Endothelial cell of hepatic sinusoid (primary cell): ENCODE measurements around the gene RAB11FIP4.

Source experiments
- in situ Hi-C: cut with HindIII; loops from 2 replicates; pipeline ENCODE4 v1.10.0; 2017; ENCODE audit warnings: low sequenced_read_pairs

Gene RAB11FIP4

DNA sequence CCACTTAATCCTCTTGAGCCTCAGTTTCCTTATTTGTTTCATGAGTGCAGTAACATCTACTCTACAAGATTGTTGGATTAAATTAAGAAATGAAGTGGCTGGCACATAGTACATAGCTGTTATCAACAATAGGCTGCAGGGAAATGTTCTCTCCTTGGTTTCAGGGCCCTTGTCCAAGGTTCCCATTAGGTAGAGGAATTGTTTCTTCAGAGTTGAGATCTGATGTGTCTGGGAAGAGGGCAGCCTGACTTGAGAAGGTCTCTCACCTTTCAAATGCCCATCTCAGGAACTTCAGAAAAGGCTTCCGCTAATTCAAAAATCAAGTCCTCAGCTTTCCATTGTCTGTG lies 87.6 kb downstream of the RAB11FIP4 start:
- in situ Hi-C loops, result no loop called here

DNA sequence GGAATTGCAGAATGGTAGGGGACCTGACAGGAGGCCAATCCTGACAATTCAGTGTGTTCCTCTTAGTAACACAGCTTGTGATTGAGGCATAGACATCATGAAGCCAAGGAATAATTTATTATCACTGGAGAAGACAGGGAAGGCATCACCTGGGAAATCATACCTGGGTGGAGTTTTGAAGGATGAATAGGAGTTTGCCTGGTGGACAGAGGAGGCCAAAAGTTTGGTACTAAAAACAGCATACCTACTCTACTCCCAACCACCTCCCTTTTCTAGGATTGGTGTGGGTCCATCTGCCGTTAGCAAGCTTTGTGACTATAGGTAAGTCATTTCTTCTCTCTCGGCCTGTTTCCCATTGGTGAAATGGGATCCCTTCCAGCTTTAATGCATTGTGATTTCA lies 88.0 kb downstream of the RAB11FIP4 start:
- in situ Hi-C loops, result no loop called here

DNA sequence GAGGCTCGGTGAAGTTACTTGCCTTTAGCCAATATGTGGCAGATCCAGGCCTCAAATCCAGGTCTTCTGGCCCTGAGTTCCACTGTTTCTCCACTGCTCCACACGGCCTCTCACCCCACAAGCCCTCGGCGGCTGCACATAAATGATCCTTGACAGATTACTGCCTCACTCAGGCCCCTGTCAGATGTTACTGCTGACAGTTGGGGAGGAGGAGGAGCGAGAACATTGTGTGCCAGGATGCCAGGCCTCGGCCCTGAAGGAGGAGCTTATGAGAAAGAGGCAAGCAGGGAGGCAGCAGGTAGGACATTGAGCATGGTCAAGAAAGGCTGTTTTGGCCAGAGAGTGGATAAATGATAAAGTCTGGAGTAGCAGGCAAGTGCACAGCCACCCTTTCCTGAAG lies 88.6 kb downstream of the RAB11FIP4 start:
- in situ Hi-C loops, result no loop called here

DNA sequence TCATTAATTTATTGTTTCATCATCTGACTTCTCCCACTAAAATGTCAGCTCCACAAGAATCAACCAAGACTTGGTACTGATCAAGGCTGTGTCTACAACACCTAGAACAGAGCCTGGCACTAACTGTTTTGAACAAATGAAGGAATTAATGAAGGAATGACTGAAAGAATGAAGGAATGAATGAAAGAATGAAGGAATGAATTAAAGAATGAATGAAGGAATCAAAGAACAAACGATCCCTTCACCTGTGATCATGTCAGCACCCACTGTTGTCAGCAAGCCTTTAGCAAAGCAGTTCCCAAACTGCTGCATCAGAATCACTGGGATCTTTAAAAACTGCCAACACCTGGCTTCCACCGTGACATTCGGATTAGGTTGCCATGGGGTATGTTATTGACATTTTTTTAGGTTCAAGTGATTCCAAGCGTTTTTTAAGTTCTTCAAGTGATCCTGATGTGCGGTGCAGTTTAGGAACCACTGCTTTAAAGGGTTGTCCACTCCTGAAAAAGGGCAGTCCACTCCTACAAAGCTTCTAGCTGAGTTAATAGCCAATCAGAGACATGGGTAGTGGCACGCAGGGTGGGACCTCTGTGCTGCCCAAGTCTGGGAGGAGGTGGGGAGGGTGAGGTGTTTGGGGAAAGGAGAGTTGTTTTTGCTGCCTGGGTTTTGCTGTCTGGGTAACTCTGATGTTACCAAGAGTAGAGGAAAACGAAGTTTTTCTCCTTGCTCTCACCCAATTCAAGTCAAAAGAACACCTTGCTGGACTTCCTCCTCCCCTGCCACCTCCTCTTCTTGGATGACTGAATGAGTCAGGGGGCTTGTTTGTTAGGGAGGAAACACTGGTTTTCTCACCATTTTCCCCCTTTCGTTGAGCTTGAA lies 89.7 kb downstream of the RAB11FIP4 start:
- in situ Hi-C loops, result no loop called here

DNA sequence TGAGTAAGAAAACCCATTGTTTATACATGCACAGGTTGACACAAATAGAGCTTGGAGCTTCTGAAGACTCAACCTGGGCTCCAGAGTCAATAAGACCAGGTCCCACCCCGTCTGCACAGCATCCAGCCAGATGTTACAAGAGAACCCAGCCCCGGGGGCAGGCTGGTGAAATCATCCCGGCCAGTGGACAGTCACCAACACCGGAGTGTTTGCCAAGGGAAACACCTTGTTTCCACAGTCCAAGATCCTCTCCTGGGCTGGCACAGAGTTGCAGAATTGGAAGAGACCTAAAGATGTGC lies 90.3 kb downstream of the RAB11FIP4 start:
- in situ Hi-C loops, result no loop called here

DNA sequence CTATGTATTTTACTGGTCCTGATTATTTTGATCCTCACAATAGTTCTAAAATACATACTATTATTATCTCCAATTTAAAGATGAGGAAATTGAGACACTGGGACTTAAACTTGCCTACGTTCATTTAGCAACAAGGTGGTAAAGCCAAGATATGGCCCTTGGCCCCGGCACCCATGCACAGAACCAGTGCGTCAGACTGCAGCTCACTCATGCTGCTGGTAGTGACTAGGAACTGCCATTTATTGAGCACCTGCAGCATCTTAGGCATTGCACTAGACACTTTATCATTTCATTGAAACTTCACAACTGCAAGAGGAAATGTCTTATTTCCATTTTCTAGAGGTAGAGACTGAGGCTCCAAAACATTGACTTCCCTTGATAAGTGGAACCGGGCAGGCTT lies 93.3 kb downstream of the RAB11FIP4 start:
- in situ Hi-C loops, result no loop called here

DNA sequence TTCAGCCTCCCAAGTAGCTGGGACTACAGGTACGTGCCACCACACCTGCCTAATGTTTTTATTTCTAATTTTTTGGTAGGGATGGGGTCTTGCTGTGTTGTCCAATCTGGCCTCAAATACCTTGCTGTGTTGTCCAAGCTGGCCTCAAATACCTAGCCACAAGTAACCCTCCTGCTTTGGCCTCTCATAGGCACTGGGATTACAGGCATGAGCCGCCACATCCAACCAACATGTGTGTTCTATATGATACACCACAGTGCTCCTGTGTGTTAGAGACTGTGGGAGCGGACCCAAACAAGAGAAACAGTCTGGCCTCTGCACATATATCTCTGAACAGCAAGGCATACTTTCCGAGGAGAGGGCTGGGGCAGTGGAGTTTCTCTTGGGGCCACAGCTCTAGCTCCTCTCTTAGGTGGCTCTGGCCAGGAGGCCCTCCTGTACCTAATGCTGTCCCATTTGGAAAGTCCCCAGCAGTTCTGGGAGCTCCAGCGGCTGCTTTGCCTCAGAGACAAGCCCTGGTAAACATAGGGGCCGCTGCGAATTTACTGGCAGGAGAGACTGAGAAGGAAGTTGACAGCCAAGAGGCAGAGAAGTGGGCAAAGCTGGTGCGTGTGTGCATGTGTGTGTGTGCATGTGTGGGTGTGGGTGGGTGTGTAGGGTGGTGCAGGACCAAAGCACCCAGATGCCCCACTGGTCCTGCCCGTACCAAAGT lies 95.0 kb downstream of the RAB11FIP4 start:
- in situ Hi-C loops, result no loop called here

DNA sequence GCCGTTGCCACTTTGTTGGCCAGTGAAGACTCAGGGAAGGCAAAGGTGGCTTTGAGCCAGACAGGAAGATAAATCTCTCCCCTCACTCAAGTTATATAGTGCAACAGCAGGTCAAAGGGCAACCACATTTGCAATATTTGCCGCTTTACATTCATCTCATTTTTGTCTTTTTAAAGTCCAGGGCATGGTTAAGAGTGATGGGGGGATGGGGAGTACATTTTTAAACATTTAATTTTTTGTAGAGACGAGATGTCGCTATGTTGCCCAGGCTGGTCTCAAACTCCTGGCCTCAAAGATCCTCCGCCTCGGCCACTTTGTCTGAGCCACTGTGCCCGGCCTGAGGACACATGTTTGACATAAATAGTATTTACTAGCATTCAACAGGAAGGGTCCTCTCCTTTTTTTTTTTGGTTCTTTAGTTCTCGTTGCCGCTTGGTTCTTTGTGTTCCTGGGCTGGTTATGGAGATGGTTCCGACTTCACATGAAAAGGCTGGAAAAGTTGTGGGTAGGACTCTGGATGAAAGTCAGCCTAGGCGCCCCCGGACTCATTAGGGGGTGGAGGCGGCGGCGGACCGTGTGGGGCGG lies 95.7 kb downstream of the RAB11FIP4 start:
- in situ Hi-C loops, result no loop called here

DNA sequence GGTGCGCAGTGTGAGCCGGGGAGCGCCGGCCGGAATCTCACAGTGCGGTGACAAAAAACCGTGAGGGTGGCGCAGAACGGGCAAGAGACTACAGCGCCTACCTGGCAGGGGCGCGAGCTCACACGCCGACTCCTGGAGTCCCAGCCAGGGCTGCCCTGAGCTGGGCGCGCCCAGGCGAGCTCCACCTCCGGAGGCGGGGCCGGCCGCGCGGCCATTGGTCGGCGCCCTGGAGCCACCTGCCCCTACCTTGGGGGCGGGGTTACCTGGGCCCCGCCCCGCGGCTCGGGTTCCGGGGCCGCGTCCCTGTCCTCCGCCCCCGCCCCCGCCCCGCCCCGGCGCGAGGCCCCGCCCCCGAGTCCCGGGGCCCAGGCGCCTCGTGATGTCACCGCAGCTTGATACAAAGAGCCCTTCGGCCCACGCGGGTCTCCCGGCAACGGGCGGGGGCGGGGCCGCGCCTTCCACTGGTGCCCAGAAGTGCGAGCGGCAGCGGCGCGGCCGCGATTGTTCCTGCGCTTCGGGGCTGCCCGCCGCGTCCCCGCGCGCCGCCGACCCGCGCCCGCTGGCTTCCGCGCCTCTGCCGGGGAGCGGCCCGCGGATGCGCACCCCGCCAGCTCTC lies 96.3 kb downstream of the RAB11FIP4 start:
- in situ Hi-C loops, result no loop called here

DNA sequence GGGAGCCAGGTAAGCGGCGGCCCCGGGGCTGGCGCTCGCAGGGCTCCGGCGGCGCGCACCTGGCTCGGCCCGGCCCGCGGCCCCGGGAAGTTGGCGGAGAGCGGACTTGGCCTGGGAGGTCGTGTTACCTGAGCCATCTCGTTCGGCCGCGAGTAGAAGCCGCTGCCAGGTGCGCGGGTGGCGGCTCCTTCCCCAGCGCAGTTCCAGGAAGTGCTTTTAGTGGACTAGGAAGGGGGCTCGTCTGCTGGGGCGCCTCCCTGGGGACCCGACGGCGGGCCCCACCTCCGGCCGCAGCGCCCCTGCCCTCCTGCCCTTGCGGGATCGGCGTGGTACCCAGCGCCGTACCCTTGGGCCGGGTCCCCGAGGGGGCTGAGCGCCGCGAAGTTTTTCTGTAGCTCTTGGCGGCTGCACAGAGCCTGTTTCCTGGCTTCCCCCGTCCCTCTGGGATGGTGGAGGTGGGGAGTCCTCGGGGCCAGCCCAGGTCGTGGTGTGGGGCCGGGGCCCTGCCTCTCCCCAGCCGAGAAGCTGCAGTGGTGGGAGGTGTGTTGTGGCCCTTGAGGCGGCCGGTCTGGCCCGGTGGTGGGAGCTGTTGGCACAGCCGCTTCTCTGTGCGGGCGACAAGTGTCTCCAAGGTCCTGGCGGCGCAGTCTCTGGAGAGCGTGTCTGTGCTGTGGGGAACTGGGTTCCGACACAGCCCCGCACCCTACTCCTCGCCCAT lies 96.9 kb downstream of the RAB11FIP4 start:
- in situ Hi-C loops, result no loop called here

DNA sequence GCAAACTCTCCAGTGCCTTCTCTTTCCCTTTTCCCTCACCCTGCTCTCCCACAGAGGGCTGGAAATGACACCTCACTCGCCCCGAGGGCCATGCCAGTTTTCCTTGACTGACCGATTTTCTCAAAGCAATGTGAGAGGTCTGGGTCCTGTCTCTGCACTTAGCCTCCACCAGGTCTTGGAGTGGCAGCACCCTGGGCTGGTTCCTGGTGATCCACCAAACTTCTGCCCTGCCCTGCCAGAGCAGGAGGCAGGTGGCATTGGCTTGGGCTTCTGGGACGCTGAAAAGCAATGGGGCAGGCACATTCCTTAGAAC lies 97.5 kb downstream of the RAB11FIP4 start:
- in situ Hi-C loops, result no loop called here

DNA sequence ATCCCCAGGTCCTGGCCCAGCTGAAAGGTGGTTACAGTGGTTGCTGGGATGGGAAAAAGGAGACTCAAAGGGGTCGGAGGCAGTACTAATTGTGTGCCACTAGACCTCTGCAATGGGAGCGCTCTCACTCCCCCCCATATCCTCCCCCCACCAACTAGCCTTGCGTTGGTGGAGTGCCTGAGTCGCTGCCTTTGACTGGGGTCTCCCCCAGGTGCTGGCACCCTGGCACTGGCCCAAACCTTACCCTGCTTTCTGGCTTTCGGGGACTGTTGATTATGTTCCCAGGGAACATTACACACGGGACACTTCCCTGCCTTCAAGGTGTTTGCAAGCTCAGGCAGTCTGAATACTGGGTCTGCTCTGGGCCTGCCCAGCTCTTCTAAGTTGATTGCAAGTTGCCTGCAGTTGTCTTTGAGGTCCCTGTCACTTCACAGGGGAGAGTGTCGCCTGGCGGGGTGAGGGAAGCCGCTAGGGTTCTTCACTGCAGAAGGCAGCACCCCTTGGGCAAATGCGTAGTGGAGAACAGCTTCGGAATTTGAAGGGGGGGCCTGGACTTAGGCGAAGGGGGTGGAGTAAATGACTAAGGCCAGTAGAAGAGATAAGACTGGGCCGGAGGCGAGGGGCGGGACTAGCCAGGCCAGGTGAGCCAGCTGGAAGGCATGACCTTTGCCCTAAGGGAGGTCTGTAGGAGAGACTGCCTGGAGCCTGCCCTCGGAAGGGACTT lies 98.0 kb downstream of the RAB11FIP4 start:
- in situ Hi-C loops, result no loop called here

DNA sequence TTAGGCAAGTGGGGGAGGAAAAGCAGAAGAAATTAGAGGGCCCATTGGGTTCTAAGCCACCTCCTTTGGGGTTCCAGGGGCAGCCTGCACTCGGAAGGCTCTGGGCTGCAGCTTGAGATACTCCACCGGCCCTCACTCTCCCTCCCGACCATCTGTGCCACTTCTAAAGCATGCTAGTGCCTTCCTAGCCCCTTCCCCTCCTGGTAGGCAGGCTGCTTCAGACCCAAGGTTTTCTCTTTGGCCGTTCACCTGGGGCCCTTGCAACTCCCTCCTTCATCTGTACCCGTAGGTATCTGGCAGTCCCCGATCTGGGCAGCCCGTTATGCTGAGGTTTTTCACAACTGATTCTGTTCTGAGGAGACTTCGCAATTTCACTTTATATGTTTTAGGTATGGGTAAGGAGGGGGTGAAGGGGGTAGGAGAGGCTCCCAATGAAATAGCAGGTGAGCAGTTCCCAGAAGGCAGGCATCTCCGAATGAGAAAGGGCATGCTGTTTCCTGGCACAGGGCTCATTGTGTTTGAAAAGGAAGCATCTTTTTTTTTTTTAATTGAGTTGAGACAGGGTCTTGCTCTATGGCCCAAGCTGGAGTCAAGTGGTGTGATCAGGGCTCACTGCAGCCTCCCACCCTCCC lies 98.7 kb downstream of the RAB11FIP4 start:
- in situ Hi-C loops, result no loop called here

DNA sequence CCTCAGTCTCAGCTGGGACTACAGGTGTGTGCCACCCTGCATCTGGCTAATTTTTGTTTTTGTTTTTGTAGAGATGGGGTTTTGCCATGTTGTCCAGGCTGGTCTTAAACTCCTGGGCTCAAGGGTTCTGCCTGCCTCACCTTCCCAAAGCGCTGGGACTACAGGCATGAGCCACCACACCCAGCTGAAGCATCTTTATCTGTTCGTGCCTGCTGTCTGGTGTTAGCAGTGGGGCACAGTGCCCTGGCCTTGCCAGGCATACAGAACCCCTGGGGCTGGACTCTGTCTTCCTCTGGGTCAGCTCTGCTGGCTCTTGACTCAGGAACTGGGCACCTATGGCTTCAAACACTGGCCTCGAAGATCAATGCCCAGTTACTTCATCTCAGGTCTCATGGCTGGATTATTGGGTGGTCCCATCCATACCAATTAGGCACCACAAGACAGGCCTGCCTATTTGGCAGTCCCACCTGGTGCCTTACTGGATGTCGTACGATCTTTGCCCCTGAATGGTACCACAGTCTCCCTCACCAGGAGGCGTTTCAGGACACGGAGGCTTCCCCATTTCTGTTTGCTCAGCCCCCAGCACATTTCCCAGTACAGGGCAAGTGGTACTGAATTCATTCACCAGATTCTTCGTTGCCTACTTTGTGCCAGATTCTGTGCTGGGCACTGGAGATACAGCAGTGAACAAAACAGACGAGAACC lies 99.3 kb downstream of the RAB11FIP4 start:
- in situ Hi-C loops, result no loop called here

DNA sequence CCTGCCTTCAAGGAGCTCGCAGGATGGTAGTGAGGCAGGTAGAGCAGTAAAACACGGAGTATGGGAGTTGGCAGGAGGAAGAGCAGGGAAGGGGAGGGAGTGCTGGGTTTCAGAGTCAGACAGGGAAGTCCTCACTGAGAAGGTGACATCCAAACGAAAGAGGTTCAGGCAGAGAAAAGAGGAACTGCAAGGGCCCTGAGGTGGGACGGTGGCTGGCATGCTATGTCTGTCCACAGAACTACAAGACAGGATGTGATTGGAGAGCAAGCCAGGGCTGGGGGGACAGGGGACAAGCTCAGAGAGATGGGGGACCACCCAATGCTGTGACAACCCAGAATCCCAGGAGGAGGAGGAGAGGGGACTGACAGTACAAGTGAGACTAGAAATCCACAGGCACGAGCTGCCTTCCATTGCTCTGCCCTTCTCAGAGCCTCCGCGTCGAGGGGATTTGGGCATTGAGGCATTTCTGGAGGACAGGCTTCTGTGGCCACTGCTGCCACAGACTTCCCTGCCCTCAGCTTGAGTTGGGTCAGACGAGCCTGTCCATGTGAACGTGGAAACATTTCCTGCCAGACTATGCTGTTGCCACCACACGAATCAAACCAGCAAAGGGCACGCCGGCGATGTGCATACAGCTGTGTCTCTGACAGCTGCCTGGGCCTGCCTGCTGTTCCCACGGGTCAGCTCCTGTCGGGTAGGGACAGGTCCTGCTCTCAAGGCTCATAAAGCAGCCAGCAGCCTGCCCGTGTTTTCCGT lies 100.1 kb downstream of the RAB11FIP4 start:
- in situ Hi-C loops, result no loop called here

DNA sequence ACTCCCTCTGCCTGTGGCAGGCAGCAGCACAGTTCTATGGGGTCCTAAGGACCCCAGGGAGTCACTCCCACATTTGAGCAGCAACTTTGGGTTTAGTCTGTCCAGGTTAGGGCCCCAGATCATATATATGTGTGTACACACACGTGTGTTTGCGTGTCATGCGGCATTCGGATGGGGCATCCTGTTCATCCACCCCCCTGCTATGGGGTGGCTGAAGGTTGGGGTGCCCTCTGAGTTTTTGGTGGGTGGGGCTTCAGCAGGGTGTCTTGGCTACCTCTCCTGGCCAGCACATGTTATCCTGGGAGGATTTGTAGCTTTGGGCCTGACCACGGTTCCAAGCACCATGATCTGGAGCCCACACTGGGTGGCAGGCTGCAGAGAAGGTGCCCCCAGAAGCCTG lies 100.7 kb downstream of the RAB11FIP4 start:
- in situ Hi-C loops, result no loop called here

DNA sequence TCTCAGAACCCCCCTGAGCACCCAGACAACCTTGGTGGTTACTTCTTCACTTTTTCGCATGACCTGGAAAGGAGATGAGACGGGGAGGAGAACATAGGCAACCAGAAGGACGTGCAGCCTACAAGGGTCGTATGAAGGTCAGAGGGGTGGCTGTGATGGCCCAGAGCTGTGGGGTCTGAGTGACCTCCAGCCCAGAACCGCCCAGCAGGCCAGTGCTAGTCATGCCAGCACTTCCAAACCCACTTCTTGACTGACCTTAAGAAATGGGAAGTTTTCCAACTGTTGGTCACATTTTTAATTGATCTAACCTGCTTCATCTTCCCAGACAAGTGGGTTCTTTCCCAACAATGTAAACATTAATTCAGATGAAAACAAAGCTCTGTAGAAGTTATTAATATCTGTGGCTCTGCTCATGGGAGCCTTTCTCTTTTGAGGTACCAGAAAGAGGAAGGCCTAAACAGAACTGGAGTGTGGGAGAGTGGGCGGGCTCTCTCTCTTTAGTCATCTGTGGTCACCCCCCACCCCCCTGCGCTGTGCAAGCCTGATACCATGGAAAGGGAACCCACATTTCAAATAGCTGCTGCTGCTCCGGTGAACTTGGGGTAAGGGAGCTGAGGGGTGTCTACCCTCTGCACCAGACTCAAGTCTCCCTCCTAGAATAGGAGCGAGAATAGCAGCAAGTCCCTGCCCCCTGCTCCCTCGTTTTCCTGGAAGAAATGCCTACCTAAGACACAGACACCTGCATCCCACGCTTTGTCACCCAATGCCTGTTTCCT lies 101.6 kb downstream of the RAB11FIP4 start:
- in situ Hi-C loops, result no loop called here

DNA sequence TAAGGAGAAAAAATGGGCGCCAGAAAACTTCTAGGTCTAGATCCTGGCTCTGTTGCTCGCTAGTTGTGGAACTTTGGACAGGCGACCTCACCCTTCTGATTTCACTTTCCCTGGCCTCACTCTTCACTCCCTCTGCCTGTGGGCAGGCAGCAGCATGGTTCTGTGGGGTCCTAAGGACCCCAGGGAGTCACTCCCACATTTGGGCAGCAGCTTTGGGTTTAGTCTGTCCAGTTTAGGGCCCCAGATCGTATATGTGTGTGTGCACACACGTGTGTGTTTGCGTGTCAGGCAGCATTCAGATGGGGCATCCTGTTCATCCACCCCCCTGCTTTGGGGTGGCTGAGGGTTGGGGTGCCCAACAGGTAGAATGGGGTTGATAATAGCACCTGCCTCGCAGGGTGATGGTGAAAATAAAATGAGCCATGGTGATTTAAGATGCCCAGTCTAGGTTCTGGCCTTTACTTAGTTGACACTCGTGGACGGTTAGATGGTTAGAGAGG lies 102.2 kb downstream of the RAB11FIP4 start:
- in situ Hi-C loops, result no loop called here
